GM21381 (cell line): ENCODE measurements around the gene TUBA4B.
"Not testable (repeated sequence)": the region's sequence is repeated elsewhere in the genome, so short reads cannot be mapped to it uniquely, and the experiment has no call there.

Experiments
- ATAC-seq: cut with Tn5 transposase; IDR thresholded peaks from one replicate; pipeline ENCODE4 v1.9.1; 2021; ENCODE audit warnings: mild to moderate bottlenecking, moderate library complexity; ENCODE audit not compliant: unreplicated experiment

The TUBA4B gene

DNA sequence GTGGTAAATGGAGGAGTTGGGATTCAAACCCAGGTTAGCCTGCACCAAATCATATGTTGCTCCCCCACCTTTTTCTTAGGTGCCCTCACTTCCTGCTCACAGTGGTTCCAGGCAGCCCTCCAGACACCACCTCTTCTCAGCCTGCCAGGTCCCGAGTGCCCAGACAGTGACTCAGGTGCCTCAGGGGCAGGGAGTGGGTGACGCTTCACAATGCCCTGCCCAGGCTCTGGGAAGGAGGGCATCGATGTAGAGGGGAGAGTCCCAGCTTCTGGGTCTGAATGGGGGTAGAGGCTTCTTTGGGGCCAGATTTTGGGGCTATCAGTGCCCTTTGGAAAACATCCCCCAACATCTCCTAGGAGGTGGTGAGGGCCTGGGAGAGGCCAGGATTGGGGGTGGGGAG is 20.9 kb downstream of the TUBA4B start:
- ATAC-seq, result no peak

- ATAC-seq, result no peak
Observed at GRCh38 chr2:219274361-219274921, 21.4 kb downstream of the TUBA4B start.

DNA sequence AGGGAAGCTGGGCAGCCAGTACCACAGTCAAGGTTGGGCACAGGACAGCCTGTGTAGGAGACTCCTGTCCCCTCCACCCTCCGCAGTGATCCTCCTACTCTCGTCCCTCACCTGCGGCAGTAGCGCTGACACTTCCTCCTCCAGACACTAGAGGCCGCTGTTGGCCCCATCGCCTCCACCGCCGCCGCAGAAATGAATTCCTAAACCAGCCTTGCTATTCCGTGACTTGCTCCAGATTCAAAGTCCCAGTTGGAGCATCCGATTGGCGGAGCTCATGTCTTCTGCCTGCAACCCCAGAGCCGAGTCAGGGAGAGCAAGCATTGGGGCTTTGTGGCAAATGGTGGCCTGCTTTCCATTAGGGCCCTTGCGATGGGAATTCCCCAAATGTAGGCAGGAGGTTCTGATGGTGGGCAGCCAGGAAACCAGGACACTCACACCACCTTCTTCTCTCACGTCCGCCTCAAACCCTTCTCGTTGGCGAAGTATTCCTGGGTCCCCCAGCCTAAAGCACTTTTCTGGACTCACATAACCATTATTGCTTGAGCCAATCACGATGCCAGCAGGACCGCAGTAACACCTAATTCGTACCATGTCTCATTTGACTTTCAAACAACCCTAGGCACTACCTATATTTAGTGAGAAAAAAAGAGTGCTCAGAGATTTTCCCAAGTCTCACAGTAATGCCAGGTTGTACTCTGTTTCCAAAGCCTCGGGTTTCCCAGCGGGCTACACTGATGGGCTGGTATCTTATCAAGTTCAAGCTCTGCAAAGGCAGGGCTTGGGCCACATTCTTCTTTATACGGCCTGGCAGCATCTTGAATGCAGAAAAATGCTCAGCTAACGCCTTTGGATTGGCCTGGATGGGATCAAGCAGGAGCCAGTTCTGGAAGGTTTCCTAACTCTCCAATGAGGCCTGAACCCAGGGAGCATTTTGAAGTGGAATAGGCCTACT is 24.9 kb downstream of the TUBA4B start:
- ATAC-seq, result peak; percentile 18

DNA sequence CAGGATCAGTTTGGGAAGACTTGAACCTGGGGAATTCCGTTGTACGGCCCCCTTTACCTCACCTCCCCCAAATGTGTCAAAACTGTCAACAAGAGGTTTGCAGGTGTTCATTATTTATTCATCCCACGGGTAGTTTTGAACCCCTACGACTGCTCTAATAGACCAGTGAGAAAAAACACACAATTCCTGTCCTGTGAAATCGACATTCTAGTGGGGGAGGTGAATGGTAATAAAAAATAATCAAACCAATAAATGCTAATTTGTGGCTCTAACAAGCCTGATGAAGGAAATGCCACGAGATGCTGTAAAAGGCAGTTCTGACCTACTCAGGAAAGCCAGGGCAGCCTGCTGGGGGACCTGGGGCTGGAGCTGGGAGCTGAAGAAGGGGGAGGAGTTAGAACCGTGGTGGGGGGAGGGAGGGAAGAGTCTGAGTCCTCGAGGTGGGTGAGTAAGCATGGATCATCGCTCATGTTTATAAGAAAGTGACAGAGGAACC is 25.7 kb downstream of the TUBA4B start:
- no peak for ATAC-seq

- peak; percentile 83 for ATAC-seq
Observed at GRCh38 chr2:219279151-219279915, 26.3 kb downstream of the TUBA4B start, which contains the start of gene DNAJB2. TSS of gene DNAJB2 (plus strand) at chr2:219279366. CDS start at chr2:219279834, 468 bp downstream.

DNA sequence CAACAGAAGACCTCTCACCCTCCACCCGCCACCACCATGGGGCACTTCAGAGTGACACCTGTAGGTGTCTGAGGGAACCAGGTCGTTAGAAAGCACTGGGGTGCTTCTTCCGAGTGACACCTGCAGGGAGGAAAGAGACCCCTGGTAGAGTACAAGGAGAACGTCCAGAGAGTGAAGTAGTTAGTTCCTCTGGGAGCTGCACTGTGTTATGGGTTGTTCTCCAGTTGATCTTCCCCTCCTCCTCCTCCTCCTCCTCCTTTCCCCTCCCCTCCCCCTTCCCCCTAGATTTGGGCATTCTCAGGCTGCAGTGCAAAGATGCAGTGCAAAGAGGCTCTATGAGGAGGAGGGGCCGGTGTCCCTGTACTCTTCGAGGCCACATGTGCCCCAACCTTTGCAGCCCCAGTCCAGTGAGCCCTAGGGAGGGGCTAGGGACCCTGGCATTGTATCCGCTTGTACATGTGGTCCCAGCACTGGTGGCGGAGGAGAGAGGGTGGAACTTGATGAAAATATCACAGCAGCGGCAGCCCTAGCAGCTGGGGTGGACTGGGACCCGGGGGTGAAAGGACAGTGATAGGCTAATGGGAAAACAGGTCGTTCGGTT is 27.0 kb downstream of the TUBA4B start:
- ATAC-seq, result no peak

GRCh38 chr2:219280651-219281050 is 27.6 kb downstream of the TUBA4B start:
- ATAC-seq, result no peak

DNA sequence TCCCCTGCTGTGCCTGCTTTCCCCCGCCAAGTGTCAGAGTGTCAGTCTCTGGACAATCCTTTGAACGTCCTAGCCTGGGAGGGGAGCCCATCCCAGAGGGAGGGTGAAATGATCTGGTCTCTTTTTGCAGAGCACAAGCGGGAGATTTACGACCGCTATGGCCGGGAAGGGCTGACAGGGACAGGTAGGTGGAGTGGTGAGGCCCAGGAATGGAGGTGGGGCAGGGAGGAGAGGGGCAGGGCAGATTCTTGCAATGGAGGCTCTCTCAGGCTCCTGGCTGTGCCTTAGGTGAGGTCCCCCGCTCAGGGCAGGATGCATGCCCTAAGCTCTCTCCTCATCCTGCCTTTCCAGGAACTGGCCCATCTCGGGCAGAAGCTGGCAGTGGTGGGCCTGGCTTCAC is 28.5 kb downstream of the TUBA4B start:
- no peak for ATAC-seq

DNA sequence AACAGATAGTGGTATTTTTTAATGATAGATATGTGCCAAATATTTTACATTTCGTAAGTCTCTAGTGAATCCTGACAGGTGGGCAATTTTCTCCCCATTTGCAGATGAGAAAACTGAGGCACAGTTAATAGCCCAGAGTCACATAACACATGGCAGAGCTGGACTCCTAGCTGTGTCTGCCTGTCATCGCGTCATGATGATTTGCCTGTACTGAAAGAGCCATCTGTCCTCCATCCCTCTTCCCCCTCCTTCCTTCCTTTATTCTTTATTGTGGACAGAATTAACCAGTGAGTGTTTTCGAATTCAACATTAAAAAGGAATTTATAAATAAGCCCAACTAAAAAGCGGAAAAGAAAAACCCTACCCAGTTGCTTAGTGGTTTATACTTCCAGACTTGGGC is 29.3 kb downstream of the TUBA4B start:
- no peak for ATAC-seq

GRCh38 chr2:219282943-219283581 is 30.0 kb downstream of the TUBA4B start:
- no peak for ATAC-seq

DNA sequence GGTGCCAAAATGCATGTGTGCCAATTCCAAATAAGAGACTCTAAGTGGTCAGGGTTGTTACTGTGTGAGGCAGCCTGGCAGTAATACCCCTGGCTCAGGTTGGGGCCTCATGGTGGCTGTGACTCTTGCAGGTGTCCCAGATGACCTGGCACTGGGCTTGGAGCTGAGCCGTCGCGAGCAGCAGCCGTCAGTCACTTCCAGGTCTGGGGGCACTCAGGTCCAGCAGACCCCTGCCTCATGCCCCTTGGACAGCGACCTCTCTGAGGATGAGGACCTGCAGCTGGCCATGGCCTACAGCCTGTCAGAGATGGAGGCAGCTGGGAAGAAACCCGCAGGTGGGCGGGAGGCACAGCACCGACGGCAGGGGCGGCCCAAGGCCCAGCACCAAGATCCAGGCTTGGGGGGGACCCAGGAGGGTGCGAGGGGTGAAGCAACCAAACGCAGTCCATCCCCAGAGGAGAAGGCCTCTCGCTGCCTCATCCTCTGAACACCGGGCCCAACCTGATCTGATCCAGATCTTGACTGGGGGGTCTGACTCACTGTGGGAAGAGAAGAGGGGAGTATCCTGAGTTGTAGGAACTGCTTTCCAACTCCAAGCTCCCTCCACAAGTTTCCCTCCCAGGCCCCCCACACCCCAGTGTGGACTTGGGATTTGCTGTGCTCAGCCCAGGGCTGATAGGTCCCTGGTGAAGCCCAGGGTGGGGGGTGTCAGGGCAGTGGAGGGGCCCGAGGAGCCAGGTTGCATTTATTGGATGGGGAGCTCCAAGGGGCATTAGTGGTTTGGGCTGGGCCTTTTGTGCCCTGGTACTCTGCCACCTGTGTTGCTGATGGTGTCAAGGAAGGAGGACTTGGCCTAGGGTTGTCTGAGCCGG is 31.7 kb downstream of the TUBA4B start:
- ATAC-seq, result no peak

DNA sequence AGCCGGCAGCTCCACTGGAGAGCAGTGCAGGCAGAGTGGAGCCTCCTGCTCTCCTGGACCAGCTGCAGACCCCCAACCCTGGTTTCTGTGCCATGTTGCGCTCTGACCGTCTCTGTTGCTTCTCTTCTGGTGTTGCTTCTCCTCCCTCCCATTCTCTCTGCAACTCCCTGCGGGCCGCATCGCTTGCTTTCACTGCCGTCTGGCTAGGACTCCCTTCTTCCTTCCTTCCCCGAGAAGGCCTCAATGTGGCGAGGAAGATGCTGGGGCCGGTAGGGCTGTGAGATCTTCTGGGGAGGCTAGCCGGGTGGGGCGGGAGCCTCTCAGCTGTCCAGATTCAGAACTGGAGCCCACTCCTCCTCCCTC is 32.3 kb downstream of the TUBA4B start:
- ATAC-seq, result no peak

GRCh38 chr2:219285894-219286425 is 32.9 kb downstream of the TUBA4B start:
- ATAC-seq, result no peak

GRCh38 chr2:219286436-219287115 is 33.5 kb downstream of the TUBA4B start:
- no peak for ATAC-seq

DNA sequence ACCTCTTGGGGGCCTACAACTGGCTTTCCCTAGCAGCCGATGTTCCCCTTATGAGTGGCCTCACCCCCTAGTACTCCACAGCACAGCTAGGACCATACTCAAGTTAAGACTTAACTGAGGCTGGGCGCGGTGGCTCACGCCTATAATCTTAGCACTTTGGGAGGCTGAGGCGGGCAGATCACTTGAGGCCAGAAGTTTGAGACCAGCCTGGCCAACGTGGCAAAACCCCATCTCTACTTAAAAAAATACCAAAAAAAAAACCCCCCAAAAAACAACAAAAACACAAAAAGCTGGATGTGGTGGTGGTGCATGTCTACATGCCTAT is 34.0 kb downstream of the TUBA4B start:
- not testable (repeated sequence) for ATAC-seq

DNA sequence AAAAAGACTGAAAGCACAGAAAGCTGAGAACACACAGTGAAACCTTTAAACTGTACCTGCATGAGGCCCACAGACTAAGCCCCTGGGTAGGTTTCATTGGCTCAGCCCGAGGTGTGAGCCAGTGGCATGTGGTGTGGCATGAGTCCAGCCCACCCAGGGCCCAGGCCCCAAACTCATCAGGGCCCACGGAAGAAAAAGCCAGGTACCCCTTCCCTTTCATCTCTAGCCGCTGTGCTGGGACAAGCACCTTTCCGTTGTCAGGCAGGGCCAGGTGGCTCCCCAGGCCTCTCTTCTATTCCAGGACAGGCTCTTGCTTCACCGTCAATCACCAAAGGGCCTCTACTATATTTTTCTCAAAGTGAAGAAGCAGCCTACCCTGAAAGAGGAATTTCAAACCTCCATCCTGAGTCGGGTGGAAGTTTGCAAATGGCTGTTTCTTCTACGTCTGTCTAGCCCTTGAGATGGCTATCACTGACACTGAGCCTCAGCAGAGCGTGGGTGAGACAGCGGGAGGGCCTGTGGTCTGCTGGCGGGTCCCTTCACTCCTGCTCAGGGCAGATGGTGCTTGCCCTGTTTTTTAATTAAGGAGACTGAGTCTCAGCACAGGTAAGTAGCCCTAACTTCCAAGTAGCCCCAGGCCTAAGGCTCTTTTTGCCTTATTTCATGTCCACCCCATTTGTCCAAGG is 34.7 kb downstream of the TUBA4B start:
- no peak for ATAC-seq

GRCh38 chr2:219289195-219289536 is 36.1 kb downstream of the TUBA4B start:
- ATAC-seq, result no peak
